ENCODE results near the gene CHADL.

The CHADL gene

DNA sequence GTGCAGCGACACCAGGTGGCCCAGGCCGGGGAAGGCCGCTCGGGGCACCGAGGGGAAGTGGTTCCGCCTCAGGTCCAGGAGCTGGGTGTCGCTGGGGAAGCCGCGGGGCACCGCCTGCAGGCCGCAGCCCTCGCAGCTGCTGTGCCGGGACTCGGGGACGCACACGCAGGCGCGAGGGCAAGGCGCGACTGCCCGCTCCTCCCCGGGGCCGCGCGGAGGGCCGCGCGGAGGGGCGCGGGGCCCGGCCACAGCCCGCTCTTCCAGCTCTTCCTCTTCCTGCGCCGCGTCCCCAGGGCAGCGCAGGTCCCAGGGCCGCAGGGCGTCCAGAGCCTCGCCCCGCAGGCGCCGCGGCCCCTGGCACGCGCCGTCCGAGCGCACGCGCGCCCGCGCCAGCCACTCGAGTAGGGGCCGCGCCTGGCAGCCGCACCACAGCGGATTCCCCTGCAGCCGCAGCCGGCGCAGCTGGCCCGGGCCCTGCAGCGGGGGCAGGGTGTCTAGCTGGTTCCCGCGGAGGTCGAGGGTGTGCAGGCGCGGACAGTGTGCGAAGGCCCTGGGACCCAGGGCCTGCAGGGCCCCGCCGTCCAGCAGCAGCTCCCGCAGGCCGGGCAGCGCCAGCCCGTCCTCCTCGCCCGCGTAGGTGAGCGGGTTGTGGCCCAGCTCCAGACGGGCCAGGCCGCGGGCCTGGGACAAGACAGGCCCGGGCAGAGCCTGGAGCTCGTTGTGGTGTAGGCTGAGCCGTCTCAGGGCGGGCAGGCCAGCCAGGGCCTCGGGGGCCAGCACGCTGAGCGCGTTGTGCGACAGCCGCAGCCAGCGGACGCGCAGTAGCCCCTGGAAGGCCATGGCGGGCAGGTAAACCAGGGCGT lies 2.8 kb downstream of the CHADL start:
- Histone ChIP-seq H3K4me1 (ENCODE audit: control insufficient read depth, insufficient read depth, low read length) (peaks cover 3% of the 10 kb centered on the region; the same call in 1 of the 2 replicates), H3K9me3 (ENCODE audit: control insufficient read depth, insufficient read depth, low read depth, low read length) (no peaks in the 10 kb centered on the region), H3K36me3 (ENCODE audit: control insufficient read depth in 2 of 2, insufficient read depth in 1 of 2, low read length in 2 of 2) (no peaks in the 10 kb centered on the region; a peak in 1 of 3 replicates), H3K4me3 (ENCODE audit: low read depth, low read length) (no peak overlapping the region; the same call in 1 of the 2 replicates), H3K27ac (ENCODE audit: extremely low read depth, low read depth, low read length) (no peak overlapping the region)
- ChIA-PET POLR2A (interaction anchor here (0.6 to 1.6 kb wide), 7 partner anchors 11 to 336 kb away, joined by 3 to 4 read pairs (median 3); partner anchors contain the start of gene RANGAP1), CTCF (interaction anchor here (0.5 to 2.5 kb wide), 29 partner anchors 9 to 429 kb away, joined by 3 to 49 read pairs (median 4); partner anchors contain the start of genes RANGAP1 and TOB2)
- TF ChIP-seq ZNF626 (tag by site-specific recombination; IDR thresholded peaks at IDR 0.05) (no peak), ZNF146 (tag by site-specific recombination; IDR thresholded peaks at IDR 0.05) (no peak), ZNF202 (tag by site-specific recombination; IDR thresholded peaks at IDR 0.05; ENCODE audit: borderline replicate concordance) (no peak), PBX3 (CRISPR knock-in tag; IDR thresholded peaks at IDR 0.05) (0 out of 2 replicates have a peak, but pooled peaks have one; percentile 27)
- TF ChIP-seq, protein P1, sequence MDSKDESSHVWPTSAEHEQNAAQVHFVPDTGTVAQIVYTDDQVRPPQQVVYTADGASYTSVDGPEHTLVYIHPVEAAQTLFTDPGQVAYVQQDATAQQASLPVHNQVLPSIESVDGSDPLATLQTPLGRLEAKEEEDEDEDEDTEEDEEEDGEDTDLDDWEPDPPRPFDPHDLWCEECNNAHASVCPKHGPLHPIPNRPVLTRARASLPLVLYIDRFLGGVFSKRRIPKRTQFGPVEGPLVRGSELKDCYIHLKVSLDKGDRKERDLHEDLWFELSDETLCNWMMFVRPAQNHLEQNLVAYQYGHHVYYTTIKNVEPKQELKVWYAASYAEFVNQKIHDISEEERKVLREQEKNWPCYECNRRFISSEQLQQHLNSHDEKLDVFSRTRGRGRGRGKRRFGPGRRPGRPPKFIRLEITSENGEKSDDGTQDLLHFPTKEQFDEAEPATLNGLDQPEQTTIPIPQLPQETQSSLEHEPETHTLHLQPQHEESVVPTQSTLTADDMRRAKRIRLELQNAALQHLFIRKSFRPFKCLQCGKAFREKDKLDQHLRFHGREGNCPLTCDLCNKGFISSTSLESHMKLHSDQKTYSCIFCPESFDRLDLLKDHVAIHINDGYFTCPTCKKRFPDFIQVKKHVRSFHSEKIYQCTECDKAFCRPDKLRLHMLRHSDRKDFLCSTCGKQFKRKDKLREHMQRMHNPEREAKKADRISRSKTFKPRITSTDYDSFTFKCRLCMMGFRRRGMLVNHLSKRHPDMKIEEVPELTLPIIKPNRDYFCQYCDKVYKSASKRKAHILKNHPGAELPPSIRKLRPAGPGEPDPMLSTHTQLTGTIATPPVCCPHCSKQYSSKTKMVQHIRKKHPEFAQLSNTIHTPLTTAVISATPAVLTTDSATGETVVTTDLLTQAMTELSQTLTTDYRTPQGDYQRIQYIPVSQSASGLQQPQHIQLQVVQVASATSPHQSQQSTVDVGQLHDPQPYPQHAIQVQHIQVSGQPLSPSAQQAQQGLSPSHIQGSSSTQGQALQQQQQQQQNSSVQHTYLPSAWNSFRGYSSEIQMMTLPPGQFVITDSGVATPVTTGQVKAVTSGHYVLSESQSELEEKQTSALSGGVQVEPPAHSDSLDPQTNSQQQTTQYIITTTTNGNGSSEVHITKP (tag by site-specific recombination; IDR thresholded peaks at IDR 0.05), result no peak

- POLR2A ChIA-PET, result interaction anchor here (0.6 to 1.6 kb wide), 9 partner anchors 11 to 352 kb away, joined by 3 to 5 read pairs (median 3); partner anchors contain the start of genes PMM1 and RANGAP1
- Histone ChIP-seq H3K4me1 (ENCODE audit: control insufficient read depth, insufficient read depth, low read length) (peaks cover 3% of the 10 kb centered on the region; the same call in 1 of the 2 replicates), H3K4me3 (ENCODE audit: low read depth, low read length) (no peak overlapping the region), H3K9me3 (ENCODE audit: control insufficient read depth, insufficient read depth, low read depth, low read length) (no peaks in the 10 kb centered on the region), H3K36me3 (ENCODE audit: control insufficient read depth in 2 of 2, insufficient read depth in 1 of 2, low read length in 2 of 2) (no peaks in the 10 kb centered on the region; a peak in 1 of 3 replicates), H3K27ac (ENCODE audit: extremely low read depth, low read depth, low read length) (no peak overlapping the region)
- CTCF ChIA-PET, result interaction anchor here (0.5 to 2.5 kb wide), 27 partner anchors 9 to 371 kb away, joined by 3 to 49 read pairs (median 3); partner anchors contain the start of genes RBX1 and TOB2
- TF ChIP-seq ZSCAN16 (tag by site-specific recombination; IDR thresholded peaks at IDR 0.05), result no peak
- TF ChIP-seq ZSCAN30 (tag by site-specific recombination; IDR thresholded peaks at IDR 0.05), result no peak
- TF ChIP-seq MYNN (tag by site-specific recombination; IDR thresholded peaks at IDR 0.05; ENCODE audit: borderline replicate concordance), result no peak
- TF ChIP-seq ZNF174 (tag by site-specific recombination; IDR thresholded peaks at IDR 0.05), result no peak
- no peak for TF ChIP-seq ZNF626 (tag by site-specific recombination; IDR thresholded peaks at IDR 0.05)
- TF ChIP-seq, protein P2, sequence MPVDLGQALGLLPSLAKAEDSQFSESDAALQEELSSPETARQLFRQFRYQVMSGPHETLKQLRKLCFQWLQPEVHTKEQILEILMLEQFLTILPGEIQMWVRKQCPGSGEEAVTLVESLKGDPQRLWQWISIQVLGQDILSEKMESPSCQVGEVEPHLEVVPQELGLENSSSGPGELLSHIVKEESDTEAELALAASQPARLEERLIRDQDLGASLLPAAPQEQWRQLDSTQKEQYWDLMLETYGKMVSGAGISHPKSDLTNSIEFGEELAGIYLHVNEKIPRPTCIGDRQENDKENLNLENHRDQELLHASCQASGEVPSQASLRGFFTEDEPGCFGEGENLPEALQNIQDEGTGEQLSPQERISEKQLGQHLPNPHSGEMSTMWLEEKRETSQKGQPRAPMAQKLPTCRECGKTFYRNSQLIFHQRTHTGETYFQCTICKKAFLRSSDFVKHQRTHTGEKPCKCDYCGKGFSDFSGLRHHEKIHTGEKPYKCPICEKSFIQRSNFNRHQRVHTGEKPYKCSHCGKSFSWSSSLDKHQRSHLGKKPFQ (tag by site-specific recombination; IDR thresholded peaks at IDR 0.05), result no peak
Observed at GRCh38 chr22:41237036-41237706, 3.6 kb downstream of the CHADL start.

Measured in HEK293 (cell line).